ENCODE data around the gene LRRC8C.

Gene LRRC8C

DNA sequence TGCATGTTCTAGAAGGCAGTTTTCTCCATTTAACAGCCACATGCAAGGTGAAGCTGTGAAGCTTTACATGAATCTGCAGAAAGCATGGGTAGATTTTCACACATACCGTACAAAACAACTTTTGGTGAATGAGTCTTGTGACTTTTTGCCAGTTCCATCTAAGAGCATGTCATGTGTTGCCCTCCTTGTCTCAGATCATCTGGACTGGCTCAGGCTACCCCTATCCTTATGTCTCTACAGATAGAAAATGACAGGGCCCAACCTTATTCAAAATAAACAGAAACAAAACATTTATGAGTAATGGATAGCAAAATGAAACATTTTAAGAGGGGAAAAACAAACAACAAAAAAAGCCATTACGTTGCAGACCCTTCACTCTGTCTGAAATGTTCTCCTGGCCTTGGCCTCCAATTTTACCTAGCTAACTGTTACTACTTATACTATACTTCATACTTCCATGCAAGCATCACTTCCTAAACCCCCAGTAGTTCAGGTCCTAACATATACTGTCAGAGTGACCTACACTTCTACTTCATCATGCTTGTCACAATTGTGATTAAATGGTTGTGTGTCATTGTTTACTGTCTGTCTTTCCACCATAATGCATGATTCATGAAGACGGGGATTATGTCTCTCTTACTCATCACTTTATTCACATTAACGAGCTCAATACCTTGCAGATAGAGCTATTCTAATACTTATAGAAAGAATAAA is 39.0 kb downstream of the LRRC8C start:
- peak; percentile 44 for DNase-seq (ENCODE audit: low spot score)

DNA sequence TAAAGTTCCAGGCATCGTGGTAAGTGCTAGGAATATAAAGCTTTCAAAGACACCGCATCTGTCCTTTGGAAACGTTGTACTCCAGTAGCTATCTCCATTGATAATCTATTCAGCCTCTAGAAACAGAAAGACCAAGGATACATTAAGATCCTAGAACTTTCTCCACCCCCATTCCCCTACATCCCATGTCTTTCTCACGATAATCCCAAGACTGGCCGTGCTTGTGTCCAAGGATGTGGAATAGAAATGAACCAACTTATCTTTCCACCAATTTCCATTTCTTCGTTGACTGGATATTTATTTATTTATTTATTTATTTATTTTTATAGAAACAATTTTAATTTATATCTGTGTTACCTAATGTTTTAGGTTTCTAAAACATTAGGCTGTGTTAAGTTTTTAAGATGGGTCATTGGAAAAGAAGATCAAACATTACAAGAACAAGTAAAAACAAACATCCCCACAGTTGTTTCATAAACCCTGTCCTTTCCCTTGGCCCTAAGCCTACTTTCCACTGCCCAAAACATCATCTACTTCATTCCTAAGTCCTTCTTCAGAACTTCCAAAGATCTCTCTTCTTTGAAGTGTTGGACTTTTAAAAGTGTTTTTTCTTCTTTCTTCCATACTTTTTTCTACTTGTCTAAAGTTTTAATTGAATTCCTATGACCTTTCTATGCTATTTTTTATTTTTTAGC is 39.7 kb downstream of the LRRC8C start:
- no peak for DNase-seq (ENCODE audit: low spot score)

DNA sequence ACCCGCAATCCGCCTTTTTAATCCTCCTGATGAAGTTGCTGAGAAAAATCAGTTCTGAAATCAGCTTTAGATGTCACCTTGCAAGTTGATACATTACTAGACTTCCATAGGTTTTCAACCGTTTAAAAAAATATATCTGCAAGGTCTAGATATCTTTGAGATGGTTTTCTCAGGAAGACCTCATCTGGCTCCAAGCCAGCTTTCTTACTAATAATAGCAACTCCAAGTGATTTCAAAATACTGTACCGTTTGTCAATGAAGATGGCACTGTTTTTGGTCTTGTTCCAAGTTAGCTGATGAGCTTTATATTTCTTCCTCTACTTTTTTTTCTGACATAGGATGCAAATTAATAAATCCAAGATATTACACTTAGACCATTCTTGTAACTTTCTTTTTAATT is 40.3 kb downstream of the LRRC8C start:
- no peak for DNase-seq (ENCODE audit: low spot score)

DNA sequence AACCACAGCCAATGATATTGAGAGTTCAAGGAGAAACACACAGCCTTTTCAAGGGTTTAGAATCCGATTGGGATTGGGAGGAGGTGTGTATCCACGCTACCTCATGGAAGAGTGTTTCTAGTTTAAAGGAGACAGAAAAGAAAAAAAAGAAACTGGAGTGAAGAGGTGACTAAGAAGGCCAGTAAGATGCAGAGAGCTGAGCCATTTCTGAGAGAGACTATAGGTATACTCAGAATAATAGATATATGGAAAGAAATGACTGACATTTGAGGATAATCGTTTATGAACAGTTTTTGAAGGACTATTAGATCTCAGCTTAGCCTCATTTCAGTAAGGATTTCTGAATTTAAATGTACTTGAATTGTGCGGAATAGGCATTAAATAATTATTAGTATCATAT is 42.8 kb downstream of the LRRC8C start:
- no peak for DNase-seq (ENCODE audit: low spot score)

DNA sequence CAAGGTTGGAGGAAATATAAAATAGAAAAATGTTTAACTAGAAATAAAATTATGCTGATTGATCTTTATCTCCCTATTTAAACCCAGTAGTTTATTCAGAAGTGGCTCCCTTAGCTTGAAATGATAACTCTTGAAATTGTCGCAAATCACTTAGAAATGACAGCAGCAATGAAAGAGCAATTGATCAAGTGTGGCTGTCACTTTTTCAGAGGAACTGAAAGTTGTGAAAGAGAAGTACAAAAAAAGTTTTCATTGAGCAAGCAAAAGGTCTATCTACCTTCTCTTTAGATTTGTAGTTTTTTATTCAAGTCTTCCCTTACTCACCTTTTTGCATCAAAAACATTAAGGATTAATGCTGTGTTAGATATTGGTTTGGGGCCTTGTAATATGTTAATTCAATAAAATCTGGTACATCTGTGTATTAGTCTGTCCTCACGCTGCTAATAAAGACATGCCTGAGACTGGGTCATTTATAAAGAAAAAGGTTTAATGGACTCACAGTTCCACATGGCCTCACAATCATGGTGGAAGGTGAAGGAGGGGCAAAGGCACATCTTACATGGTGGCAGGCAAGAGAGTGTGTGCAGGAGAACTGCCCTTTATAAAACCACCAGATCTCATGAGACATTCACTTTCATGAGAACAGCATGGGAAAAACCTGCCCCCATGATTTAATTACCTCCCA is 48.3 kb downstream of the LRRC8C start:
- no peak for DNase-seq (ENCODE audit: low spot score)

DNA sequence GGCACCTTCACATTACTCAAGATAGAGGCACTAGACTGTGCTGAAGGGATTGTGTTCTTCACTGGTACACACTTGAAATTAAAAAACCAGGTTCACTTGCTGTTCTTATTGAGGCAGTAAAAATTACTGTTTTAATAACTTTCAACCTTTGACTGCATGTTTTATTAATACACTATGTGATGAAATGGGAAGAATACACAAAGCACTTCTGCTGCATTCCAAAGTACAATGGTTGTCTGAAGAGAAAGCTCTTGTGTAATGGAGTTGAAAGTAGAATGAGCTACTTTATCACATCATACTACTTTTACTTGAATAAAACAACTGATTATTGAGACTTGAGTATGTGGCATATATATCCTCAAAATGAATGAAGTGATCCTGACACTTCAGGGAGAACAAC is 49.7 kb downstream of the LRRC8C start:
- no peak for DNase-seq (ENCODE audit: low spot score)

DNA sequence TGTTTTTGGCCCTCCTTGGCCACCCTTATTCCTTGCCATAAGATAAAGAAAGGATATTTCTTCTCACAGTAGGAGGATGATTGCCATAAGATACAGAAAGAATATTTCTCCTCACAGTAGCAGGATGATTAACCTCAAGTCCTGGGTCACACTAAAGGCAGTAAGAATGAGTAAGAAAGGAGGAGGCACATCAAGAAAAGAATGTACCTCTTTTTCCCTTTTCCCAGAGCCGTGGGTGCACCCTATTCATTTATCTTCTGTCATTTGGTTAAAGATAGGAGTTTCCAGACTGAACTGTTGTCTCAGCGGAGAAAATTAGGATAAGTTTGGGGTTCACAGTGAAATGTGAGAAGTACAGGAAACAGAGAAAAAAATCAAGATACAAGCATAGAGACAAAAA is 52.5 kb downstream of the LRRC8C start:
- no peak for DNase-seq (ENCODE audit: low spot score)

DNA sequence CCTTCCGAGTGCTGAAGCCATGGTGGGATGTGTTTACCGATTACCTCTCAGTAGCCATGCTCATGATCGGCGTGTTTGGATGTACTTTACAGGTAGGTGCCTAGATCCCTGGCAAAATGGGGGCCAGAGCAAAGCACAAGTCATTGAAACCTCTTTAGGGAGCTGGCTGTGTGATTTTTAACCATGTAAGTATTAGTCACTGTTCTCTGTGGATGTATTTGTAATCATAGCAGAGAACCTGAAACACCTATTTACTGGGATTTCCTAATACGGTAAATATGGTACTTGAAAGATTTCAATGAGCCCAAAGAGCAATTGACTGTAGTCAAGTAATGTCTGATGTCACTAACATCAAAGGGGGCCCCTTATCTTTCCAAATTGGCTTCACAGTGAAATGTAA is 53.6 kb downstream of the LRRC8C start:
- DNase-seq (ENCODE audit: low spot score) = no peak

DNA sequence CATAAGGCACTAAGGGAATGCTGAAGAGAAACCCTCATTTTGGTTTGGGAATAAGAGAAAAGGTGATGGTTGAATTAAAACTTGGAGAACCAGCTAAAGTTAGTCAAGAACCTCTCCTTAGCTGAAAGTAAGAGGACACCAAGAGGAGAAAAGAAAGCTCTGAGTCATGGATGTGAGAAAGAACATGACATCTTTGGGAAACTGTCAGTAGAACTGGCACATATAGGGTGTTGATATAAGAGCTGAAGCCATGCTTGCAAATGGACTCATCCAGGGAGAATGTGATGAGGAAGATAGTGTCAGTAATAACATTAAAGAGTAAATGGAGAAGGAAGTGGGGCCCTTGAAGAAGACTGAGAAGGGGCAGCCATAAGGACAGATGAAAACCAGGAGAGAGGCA is 54.3 kb downstream of the LRRC8C start:
- no peak for DNase-seq (ENCODE audit: low spot score)

DNA sequence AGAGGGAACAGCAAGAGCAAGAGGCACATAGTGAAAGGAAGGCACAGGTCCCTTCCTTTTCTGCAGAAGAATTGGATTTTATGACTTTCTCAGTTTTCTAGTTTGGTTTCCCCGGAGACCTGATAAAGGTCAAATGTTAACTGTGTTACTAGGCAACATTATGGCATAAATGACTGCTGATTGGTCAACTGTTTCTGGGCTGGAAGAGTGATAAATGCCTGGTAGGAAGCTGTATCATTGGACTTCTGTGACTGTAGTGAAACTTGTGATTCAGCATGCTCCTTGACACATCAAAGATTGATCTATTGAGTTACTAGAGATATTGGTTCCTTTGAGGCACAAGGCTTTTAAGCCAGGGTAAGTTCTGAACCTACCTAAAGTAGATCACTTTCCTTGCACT is 55.7 kb downstream of the LRRC8C start:
- no peak for DNase-seq (ENCODE audit: low spot score)

DNA sequence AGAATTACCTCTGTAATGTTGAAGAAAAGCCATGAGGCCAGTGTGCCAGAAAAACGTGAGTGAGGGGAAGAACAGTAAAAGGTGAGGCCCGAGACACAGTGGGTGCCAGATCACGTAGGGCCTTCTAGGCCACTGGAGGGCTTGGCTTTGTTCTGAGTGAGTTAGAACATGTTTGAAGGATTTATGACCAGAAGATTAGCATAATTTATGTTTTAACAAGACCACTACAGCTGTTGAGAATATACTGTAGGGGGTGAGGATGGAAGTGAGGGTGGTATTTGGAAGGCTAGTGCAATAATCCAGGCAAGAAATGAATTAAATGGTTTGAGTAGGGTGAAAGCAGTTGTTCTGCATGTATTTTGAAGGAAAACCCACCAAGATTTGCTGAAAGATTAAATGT is 56.3 kb downstream of the LRRC8C start:
- no peak for DNase-seq (ENCODE audit: low spot score)

DNA sequence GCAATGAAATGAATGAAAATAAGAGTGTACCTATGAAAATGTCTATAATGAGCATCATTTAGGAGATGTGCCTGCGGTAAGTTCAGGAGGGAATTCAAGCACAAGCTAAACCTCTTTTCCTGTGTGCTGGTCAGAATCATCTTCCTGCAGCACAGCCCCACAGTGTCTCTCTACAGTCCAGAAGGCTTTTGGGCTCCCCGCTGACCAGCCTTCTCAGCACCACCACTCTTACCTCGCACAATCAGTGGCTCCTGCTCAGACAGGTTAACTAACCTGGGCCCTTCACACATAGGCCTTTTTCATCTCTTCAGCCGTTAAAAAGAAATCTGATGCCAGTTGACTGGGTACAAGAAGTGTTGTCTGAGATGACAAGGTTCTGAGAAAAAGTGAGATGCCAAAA is 57.7 kb downstream of the LRRC8C start:
- DNase-seq (ENCODE audit: low spot score) = no peak

DNA sequence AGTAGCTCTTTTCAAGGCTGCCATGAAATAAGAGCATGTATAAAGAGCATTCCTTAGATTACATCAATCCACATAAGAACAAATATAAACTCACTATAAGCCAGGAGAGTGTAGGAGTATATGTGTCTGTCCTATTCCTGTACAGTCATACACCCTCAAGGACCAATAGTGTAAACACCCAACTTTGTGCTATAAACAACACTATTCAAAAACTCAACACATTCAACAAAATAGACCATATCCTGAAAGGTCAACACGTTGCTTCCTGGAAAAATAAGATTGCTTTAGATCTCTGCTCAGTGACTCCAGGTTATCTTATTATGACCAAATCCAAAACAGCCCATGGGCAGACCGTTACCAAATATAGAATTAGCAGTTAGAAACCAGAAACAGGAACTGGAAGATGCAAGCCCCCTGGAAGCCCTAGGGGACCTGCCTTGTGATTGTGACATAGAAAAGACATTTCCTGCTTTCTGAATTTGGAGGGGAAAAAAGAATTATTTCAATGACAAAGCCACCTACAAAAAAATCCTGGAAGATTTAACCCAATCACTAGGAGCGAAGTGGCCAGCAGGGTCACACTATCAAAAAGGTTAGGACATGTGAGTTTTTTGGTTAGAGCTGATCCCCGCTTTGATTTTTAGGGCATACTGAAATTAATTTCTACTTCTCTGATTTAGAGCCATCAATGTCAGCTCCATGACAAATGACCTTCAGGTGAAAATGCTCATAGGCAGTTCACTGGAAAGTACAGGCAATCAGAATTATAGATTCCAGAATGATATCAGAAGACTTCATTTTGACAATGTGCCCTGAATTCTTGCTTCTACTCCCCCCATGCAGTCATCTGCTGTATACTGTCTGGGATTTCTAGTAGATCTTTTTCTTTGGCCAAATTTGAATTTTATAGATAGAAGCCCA is 59.9 kb downstream of the LRRC8C start:
- no peak for DNase-seq (ENCODE audit: low spot score)

DNA sequence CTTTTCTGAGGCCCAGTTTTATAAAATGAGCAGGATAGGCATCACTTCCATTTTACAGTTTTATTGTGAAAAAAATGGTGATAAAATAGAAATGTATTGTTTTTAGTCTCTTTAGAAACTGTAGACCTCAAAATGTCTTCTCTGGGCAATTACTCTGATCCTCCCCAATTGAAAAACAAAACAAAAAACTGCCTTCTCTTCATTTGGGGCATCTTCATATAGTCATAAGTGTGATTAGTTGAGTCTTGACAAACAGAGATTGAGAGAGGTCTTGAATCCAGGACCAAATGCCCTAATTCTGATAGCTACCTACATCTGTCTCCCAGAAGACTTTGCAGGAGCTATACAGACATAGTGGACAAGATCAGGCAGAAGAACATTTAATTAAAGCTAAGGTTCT is 62.9 kb downstream of the LRRC8C start:
- DNase-seq (ENCODE audit: low spot score) = no peak

DNA sequence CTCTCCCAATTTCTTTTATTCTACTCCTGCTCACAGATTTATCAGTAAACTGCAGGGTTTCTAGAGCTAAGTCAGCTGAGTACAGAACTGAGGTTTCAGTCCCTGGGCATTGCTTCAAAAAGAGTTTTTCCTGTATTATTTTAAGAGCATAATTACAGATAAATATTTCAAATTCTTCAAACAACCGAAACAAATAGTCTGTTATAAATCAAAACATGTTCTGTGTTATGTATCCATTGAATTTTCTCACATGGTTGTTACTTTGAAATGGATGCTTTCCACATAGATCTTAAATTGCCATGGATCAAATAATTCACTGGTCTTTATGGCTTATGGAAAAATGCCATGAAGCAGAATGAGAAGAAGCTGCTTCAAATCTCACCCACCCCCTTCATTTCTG is 64.5 kb downstream of the LRRC8C start:
- no peak for DNase-seq (ENCODE audit: low spot score)

DNA sequence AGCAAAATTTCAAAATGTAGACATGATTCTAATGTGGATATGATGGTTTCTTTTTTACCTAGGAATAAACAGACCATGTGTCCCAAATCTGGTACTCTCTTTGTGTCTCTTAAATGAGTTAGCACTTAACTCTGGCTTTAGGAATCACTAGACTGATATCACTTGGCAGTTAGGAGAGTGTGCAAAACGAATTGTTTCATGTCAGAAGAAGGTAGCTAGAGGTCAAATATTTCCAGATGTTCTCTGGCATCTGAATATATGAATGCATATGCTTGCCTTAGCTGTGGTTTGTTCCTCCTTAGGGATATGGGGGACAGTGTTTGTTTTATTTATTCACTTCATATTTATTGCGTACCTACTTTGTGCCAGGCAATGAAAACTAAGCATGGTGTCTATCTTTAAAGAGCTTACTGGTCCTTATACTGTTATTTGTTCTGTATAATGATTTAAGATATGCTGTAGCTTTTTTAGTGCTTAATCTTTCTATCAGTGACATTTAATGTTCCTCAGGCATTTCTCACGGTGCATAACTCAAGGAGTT is 65.2 kb downstream of the LRRC8C start:
- no peak for DNase-seq (ENCODE audit: low spot score)

DNA sequence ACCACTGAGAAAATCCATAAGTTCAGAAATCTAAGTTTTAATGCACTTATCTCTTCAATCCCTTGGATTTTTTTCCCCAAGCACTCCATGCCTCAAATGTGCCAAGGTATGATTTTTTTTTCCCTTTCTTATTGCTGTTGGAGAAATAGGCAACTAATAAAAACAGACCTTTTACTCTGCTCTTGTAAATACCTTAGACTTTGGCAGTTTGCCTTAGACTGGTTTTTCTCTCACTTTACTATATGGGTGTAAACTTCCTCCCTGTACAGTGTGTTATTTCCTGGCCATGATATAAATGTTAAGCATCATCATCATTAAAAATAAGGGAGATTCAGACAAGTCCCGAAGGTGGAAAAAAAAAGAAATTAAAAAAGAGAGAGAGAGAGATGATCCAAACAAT is 65.7 kb downstream of the LRRC8C start:
- DNase-seq (ENCODE audit: low spot score) = peak; percentile 44

DNA sequence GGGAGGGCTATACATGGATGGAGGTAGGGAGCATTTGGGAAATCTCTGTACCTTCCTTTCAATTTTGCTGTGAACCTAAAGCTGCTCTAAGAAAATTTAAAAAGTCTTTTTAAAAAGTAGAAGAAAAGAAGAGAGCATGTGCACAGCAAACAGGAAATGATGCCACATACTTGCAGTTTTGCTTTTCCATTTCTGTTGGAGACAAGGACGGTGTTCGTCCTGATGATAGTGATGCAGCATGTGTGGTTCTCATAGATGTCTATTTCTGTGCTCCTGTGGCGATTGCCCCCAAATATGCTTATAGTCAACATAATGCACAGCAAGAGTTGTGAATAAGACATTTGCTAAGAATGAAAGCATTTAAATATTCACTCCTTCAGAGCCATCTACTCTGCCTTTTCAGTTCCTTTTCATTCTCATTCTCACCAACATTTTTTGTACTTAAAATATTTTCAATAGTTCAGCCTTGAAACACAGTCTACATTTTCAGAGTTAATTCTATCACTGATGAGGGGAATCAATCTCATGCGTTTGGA is 66.6 kb downstream of the LRRC8C start:
- no peak for DNase-seq (ENCODE audit: low spot score)

DNA sequence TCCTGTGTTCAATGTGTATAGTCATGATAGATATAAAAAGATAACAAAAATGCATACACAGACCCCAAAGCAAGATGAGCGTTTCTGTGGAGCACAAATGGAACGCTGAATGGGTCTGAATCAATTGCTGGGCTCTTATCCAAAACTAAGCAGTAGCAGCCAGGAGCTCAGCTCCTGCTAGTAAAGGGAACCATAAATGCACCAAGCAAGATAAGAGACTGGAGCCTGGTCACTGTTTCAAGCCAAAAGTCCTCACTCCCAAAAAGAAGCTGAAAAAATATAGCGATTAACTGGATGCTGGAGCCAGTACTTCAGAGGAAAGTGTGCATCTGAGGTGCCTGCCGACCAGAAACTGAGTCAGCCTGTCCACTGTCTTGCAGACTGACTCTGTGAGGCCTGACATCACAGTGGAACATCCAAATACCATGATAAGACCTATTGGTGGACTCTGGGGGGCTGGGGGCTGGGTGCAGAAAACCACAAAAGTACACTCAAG is 68.9 kb downstream of the LRRC8C start:
- no peak for DNase-seq (ENCODE audit: low spot score)

DNA sequence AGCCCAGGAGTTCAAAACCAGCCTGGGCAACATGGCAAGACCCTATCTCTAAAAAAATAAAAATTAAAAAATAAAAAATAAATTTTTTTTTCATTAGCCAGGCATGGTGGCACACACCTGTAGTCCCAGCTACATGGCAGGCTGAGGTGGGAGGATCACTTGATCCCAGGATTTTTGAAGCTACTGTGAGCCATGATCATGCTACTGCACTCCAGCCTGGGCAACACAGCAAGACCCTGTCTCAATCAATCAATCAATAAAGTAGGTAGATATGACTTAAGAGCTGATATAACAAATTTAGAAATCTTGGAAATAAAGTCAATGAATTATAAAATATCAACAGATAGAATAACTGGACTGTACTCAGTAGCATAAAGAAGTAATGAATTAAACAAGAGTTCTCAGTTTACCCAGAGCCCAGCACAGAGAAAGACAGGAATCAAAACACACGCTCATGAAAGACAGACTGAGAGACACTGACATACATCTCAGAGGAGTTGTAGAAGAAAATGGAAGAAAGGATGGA is 69.7 kb downstream of the LRRC8C start:
- DNase-seq (ENCODE audit: low spot score) = no peak

DNA sequence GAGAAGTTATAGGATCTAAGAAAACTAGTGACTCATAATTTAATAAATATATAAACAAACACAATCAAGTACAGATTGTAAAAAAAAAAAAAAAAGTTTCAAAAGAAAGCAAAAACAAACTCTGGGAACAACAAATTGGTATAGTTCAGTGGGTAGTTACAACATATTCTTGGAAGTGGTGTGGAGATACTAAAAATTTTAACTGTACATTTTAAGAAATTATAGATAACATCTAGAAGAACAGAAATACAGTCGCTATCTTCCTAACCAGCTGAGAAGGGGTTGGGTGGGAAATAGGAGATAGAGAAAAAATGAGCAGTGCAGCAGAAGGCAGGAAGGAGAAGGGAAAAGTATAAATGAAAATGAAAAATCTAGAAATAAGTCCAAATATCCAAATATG is 70.5 kb downstream of the LRRC8C start:
- no peak for DNase-seq (ENCODE audit: low spot score)
